ENCODE results near the gene S1PR3. TPM values are rescaled to one million over a fixed set of nuclear protein-coding genes. Genes with fewer than 3 reads are reported as not detected.

The S1PR3 gene
- total RNA-seq, 2 donors from 2014 or later, result 0.05 to 1.7 TPM

GRCh38 chr9:89011683-89012082 lies 20.4 kb downstream of the S1PR3 start:
- H3K9me3 ChIP-seq (ENCODE audit: control insufficient read depth, low read length, poor library complexity, severe bottlenecking), result no peaks in the 10 kb centered on the region
- Mint-ChIP-seq H3K4me1 (peaks cover 3% of the 10 kb centered on the region), H3K27ac (no peak overlapping the region), H3K36me3 (ENCODE audit: low read depth) (no peaks in the 10 kb centered on the region), H3K4me3 (no peak overlapping the region), H3K27me3 (peaks cover 58% of the 10 kb centered on the region)
- ATAC-seq (no peak), DNase-seq (no peak)

DNA sequence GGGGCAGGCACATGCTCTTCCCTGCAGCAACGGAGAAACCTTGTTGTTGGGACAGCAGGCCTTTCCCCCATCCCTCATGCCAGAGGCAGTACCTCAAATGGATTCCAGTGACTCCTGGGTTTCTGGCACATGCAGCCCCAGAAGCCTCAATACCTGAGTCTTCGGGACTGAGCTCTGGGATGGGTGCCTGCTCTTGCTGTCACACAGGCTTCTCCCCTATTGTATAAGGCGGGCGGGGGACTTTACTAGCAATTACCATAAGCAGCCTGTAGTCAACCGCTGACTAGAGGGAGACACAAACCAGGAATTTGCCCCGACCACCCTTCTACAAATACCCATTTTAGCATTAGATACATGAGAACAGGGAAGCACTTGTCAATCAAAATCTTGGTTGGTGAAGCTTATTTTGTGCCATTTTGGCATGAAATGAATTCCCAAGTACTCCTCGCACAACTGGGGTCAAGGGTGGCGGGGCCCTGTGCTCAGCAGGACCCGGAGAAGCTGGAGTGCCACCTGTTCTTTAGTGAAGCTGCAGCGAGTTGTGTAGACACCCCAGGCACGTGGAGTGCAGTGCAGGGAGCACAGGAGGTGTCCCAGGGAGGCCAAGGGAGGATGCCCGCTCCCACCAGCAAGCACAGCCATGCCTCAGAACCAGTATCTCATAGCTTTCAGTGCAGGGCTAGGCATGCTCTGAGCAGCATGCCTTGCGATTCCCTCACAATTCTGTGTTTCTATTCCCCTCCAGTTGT lies 21.2 kb downstream of the S1PR3 start:
- no peak overlapping the region for H3K27ac Mint-ChIP-seq
- no peak for DNase-seq
- H3K4me3 Mint-ChIP-seq, result no peak overlapping the region
- H3K4me1 Mint-ChIP-seq, result peaks cover 3% of the 10 kb centered on the region
- ATAC-seq, result no peak
- H3K27me3 Mint-ChIP-seq, result peaks cover 50% of the 10 kb centered on the region
- no peaks in the 10 kb centered on the region for H3K9me3 ChIP-seq (ENCODE audit: control insufficient read depth, low read length, poor library complexity, severe bottlenecking)
- H3K36me3 Mint-ChIP-seq (ENCODE audit: low read depth), result no peaks in the 10 kb centered on the region

- Mint-ChIP-seq H3K36me3 (ENCODE audit: low read depth) (no peaks in the 10 kb centered on the region), H3K4me1 (peaks cover 2% of the 10 kb centered on the region), H3K4me3 (no peak overlapping the region), H3K27me3 (peaks cover 45% of the 10 kb centered on the region), H3K27ac (no peak overlapping the region)
- H3K9me3 ChIP-seq (ENCODE audit: control insufficient read depth, low read length, poor library complexity, severe bottlenecking), result no peaks in the 10 kb centered on the region
- DNase-seq, result no peak
- no peak for ATAC-seq
Observed at GRCh38 chr9:89013660-89014059, 22.4 kb downstream of the S1PR3 start.

- H3K27me3 Mint-ChIP-seq, result peaks cover 41% of the 10 kb centered on the region
- H3K27ac Mint-ChIP-seq, result no peak overlapping the region
- no peak for ATAC-seq
- no peak for DNase-seq
- no peaks in the 10 kb centered on the region for H3K9me3 ChIP-seq (ENCODE audit: control insufficient read depth, low read length, poor library complexity, severe bottlenecking)
- no peak overlapping the region for H3K4me3 Mint-ChIP-seq
- no peaks in the 10 kb centered on the region for H3K4me1 Mint-ChIP-seq
- H3K36me3 Mint-ChIP-seq (ENCODE audit: low read depth), result no peaks in the 10 kb centered on the region
Observed at GRCh38 chr9:89014153-89014552, 22.9 kb downstream of the S1PR3 start.

DNA sequence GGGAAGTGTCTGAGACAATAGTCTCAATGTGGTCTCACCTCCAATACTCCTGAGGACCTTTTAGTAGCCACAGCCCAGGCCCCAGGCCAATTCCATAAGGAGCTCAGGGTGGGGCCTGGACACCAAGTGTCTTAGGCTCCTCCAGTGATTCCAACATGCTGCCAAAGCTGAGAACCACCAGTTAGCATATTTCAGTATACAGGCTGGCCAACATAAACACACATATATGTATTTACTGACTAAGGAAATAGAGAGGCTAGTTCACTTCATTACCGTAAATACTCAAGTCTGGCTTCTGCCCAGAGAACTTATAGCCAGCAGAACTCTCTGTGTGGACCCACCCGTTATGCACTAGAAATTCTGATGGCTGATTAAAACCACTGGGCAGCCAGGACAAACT lies 24.1 kb downstream of the S1PR3 start:
- Mint-ChIP-seq H3K36me3 (ENCODE audit: low read depth) (no peaks in the 10 kb centered on the region), H3K27me3 (peaks cover 41% of the 10 kb centered on the region), H3K27ac (no peak overlapping the region), H3K4me1 (no peaks in the 10 kb centered on the region), H3K4me3 (no peak overlapping the region)
- ATAC-seq (no peak), DNase-seq (no peak)
- H3K9me3 ChIP-seq (ENCODE audit: control insufficient read depth, low read length, poor library complexity, severe bottlenecking), result no peaks in the 10 kb centered on the region

DNA sequence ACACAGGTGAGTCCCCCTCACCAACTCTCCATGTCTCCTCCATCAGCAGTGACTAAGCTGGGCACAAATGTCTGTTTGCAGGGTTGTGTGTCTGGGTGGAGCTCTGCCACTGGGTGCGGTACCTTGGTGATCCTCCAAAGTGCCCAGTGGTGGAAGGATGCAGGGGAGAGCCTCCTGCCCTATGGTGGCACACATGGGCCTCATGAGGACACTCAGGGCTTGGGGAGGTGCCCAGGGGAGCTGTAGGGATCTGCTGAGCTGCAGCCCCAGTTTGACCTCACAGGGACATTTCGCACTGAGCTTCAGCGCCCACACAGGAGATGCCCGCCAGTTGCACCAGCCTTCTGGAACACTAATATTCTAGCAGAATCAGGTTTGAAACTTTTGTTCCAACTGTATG lies 29.5 kb downstream of the S1PR3 start:
- no peak overlapping the region for H3K27ac Mint-ChIP-seq
- no peaks in the 10 kb centered on the region for H3K36me3 Mint-ChIP-seq (ENCODE audit: low read depth)
- no peaks in the 10 kb centered on the region for H3K4me1 Mint-ChIP-seq
- peaks cover 14% of the 10 kb centered on the region for H3K27me3 Mint-ChIP-seq
- H3K9me3 ChIP-seq (ENCODE audit: control insufficient read depth, low read length, poor library complexity, severe bottlenecking), result no peaks in the 10 kb centered on the region
- ATAC-seq (no peak), DNase-seq (no peak)
- no peak overlapping the region for H3K4me3 Mint-ChIP-seq

- DNase-seq, result no peak
- Mint-ChIP-seq H3K27ac (no peak overlapping the region), H3K27me3 (peaks cover 12% of the 10 kb centered on the region), H3K4me1 (no peaks in the 10 kb centered on the region), H3K36me3 (ENCODE audit: low read depth) (no peaks in the 10 kb centered on the region), H3K4me3 (no peak overlapping the region)
- no peaks in the 10 kb centered on the region for H3K9me3 ChIP-seq (ENCODE audit: control insufficient read depth, low read length, poor library complexity, severe bottlenecking)
- ATAC-seq, result no peak
Observed at GRCh38 chr9:89021154-89021803, 30.0 kb downstream of the S1PR3 start.

DNA sequence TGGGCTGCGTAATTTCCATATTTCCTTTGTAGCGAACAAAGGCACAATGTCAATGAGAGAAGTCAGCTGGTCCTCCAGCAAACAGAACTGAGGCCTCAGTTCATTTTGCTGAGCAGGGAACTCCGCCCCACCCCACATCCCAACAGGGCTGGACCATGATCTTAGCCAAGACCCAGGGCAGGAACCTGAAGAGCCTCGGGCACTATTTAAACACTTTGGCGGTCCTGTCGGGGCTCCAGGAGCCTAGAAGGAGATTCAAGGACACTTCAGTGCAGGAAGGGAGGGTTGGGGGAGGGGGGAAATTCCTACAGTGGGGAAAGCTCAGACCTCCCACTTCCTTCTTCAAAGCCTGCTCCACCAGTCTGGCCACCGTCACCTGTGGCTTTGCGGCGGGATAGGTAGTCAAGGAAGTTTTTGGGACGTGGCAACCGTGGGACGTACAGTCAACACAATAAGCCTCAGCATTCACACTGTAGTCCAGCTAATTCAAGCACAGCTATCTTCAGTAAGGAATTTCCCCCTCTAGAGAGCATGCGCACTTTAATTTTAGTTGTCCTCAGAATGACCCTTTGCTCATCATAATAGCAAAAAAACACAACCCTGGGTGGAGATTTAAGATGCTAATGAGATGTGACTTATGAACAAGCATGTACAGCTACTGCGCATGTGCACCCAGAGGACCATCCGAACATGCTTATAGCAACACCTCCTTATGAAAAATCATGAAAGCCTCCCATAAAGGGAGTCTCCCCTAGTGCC lies 30.9 kb downstream of the S1PR3 start:
- no peak for ATAC-seq
- no peaks in the 10 kb centered on the region for H3K36me3 Mint-ChIP-seq (ENCODE audit: low read depth)
- H3K27ac Mint-ChIP-seq, result no peak overlapping the region
- H3K4me1 Mint-ChIP-seq, result no peaks in the 10 kb centered on the region
- no peak overlapping the region for H3K4me3 Mint-ChIP-seq
- H3K9me3 ChIP-seq (ENCODE audit: control insufficient read depth, low read length, poor library complexity, severe bottlenecking), result no peaks in the 10 kb centered on the region
- DNase-seq, result no peak
- H3K27me3 Mint-ChIP-seq, result peaks cover 19% of the 10 kb centered on the region

DNA sequence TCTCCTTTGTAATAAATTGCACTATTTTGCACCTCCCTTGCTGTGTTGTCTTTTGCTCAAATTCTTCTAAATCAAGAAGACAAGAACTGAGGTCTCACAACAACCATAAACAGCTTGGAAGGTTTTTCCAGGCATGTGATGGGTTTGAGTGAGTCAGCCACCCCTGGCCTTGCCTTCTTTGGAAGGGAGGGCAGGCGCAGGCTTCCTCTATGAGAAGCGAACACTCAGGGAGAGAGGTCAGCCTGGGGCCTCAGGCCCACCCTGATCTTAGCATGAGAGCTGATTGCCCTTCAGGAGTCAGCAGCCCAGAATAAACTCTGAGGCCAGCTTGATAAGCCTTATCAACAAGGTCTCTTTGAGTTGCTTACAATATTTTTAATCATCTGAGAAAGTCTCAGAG lies 31.6 kb downstream of the S1PR3 start:
- H3K4me3 Mint-ChIP-seq, result no peak overlapping the region
- no peaks in the 10 kb centered on the region for H3K36me3 Mint-ChIP-seq (ENCODE audit: low read depth)
- H3K27me3 Mint-ChIP-seq, result peaks cover 21% of the 10 kb centered on the region
- H3K27ac Mint-ChIP-seq, result no peak overlapping the region
- H3K4me1 Mint-ChIP-seq, result no peaks in the 10 kb centered on the region
- no peaks in the 10 kb centered on the region for H3K9me3 ChIP-seq (ENCODE audit: control insufficient read depth, low read length, poor library complexity, severe bottlenecking)
- no peak for DNase-seq
- ATAC-seq, result no peak

DNA sequence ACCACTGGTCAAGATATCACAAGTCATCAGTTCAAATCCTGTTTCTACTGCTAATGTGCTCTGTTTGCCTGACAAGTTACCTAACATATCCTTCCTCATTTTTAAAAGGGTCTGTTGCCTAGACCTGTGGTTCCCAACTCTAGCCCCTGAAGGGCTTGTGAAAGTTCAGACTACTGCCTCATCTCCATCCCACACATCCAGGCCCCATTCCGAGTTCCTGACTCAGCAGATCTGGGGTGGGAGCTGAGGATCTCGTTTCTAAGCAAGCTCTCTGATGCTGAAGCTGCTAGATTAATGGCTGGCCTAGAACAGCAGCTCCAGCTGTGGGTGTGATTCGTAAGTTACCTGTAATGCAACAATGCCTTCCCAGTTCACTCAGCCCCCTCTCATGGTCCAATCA lies 32.5 kb downstream of the S1PR3 start:
- H3K4me1 Mint-ChIP-seq, result no peaks in the 10 kb centered on the region
- H3K4me3 Mint-ChIP-seq, result no peak overlapping the region
- no peak for DNase-seq
- peaks cover 24% of the 10 kb centered on the region for H3K27me3 Mint-ChIP-seq
- ATAC-seq, result no peak
- H3K27ac Mint-ChIP-seq, result no peak overlapping the region
- H3K9me3 ChIP-seq (ENCODE audit: control insufficient read depth, low read length, poor library complexity, severe bottlenecking), result no peaks in the 10 kb centered on the region
- H3K36me3 Mint-ChIP-seq (ENCODE audit: low read depth), result no peaks in the 10 kb centered on the region

GRCh38 chr9:89024727-89025126 lies 33.5 kb downstream of the S1PR3 start:
- DNase-seq (no peak), ATAC-seq (no peak)
- peaks cover 24% of the 10 kb centered on the region for H3K27me3 Mint-ChIP-seq
- H3K27ac Mint-ChIP-seq, result no peak overlapping the region
- H3K4me1 Mint-ChIP-seq, result no peaks in the 10 kb centered on the region
- no peak overlapping the region for H3K4me3 Mint-ChIP-seq
- H3K9me3 ChIP-seq (ENCODE audit: control insufficient read depth, low read length, poor library complexity, severe bottlenecking), result peaks cover 2% of the 10 kb centered on the region
- H3K36me3 Mint-ChIP-seq (ENCODE audit: low read depth), result no peaks in the 10 kb centered on the region

DNA sequence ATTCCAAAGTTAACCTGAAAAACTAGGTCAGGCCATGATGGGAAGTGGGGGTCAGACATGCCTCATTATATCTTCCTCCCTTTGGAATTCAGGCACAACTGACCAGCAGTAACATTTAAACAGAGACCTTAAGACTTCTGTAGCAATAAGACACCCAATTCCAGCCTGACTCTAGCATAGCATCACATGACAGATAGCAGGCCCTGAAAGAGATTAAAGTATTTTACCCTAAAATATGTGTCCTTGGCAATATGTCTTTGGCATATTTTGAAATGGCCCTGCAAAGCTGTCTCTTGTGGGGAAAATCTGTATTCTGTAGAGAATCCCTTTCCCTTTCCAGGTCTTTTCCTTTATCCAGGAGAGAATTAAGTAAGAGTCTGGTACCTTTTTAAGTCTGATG lies 34.3 kb downstream of the S1PR3 start:
- Mint-ChIP-seq H3K4me1 (no peaks in the 10 kb centered on the region), H3K27ac (no peak overlapping the region), H3K36me3 (ENCODE audit: low read depth) (no peaks in the 10 kb centered on the region), H3K27me3 (peaks cover 24% of the 10 kb centered on the region), H3K4me3 (no peak overlapping the region)
- DNase-seq (no peak), ATAC-seq (no peak)
- peaks cover 2% of the 10 kb centered on the region for H3K9me3 ChIP-seq (ENCODE audit: control insufficient read depth, low read length, poor library complexity, severe bottlenecking)

GRCh38 chr9:89026876-89027275 lies 35.6 kb downstream of the S1PR3 start:
- no peaks in the 10 kb centered on the region for H3K36me3 Mint-ChIP-seq (ENCODE audit: low read depth)
- no peaks in the 10 kb centered on the region for H3K4me1 Mint-ChIP-seq
- H3K9me3 ChIP-seq (ENCODE audit: control insufficient read depth, low read length, poor library complexity, severe bottlenecking), result peaks cover 2% of the 10 kb centered on the region
- H3K27me3 Mint-ChIP-seq, result peaks cover 21% of the 10 kb centered on the region
- ATAC-seq, result no peak
- no peak for DNase-seq
- no peak overlapping the region for H3K27ac Mint-ChIP-seq
- H3K4me3 Mint-ChIP-seq, result no peak overlapping the region
